ENCODE measurements around the gene ADCY1.

GRCh38 chr7:45685619-45686240 lies 111.6 kb downstream of the ADCY1 start:
- TF ChIP-seq CTCF (conservative IDR thresholded peaks at IDR 0.05; ENCODE audit: low read depth, low read length) (no peak), EZH2phosphoT487 (IDR thresholded peaks at IDR 0.05; ENCODE audit: borderline replicate concordance, low read length) (no peak), EZH2 (IDR thresholded peaks at IDR 0.05; ENCODE audit: low read length, unreplicated experiment) (no peak)

Measured in PC-3 (cell line).